Amygdala (tissue), 56 donors: Measurements from ENCODE around the gene SCTR.
A peak's percentile ranks its signal among the peaks of the same experiment; 100 is the strongest.

Source experiments
- DNase-seq, 56 donors: peaks; one replicate each; lab custom pipeline; 2025; lab: John Stamatoyannopoulos, UW

The SCTR gene

GRCh38 chr2:119476301-119477112, 47.8 kb downstream of the SCTR start:
- DNase-seq = peak in 30 of 56 donors; percentile 5 to 59 (median 26)

GRCh38 chr2:119475857-119476244, 48.4 kb downstream of the SCTR start:
- DNase-seq = no peak

GRCh38 chr2:119475225-119475856, 48.9 kb downstream of the SCTR start:
- DNase-seq = no peak

GRCh38 chr2:119474371-119475224, 49.7 kb downstream of the SCTR start:
- DNase-seq = no peak

GRCh38 chr2:119473621-119474370, 50.5 kb downstream of the SCTR start:
- no peak for DNase-seq

- DNase-seq = no peak
Observed at GRCh38 chr2:119472749-119473148, 51.5 kb downstream of the SCTR start.

GRCh38 chr2:119469661-119470297, 54.5 kb downstream of the SCTR start:
- no peak for DNase-seq

GRCh38 chr2:119469131-119469530, 55.2 kb downstream of the SCTR start:
- no peak for DNase-seq

GRCh38 chr2:119468154-119468955, 55.9 kb downstream of the SCTR start:
- DNase-seq = peak in 3 of 56 donors; percentile 11 to 18 (median 17)

GRCh38 chr2:119466373-119466772, 57.9 kb downstream of the SCTR start:
- no peak for DNase-seq

- DNase-seq = no peak
Observed at GRCh38 chr2:119465687-119466086, 58.6 kb downstream of the SCTR start.

GRCh38 chr2:119464981-119465380, 59.3 kb downstream of the SCTR start:
- no peak for DNase-seq

- DNase-seq = no peak
Observed at GRCh38 chr2:119463990-119464389, 60.3 kb downstream of the SCTR start.

- no peak for DNase-seq
Observed at GRCh38 chr2:119463136-119463535, 61.1 kb downstream of the SCTR start.

GRCh38 chr2:119462574-119462973, 61.7 kb downstream of the SCTR start:
- no peak for DNase-seq

- DNase-seq = no peak
Observed at GRCh38 chr2:119461811-119462210, 62.5 kb downstream of the SCTR start.

- no peak for DNase-seq
Observed at GRCh38 chr2:119460076-119460475, 64.2 kb downstream of the SCTR start.

- DNase-seq = no peak
Observed at GRCh38 chr2:119455066-119455718, 69.1 kb downstream of the SCTR start.
